HepG2 (cell line): Measurements from ENCODE around the gene STX5. TPM values are rescaled to one million over a fixed set of nuclear protein-coding genes. Genes with fewer than 3 reads are reported as not detected.
A peak's percentile ranks its signal among the peaks of the same experiment; 100 is the strongest.

Experiments used
- AKAP8 ChIP-seq: sonication (generic); formaldehyde crosslinking; IDR thresholded peaks from 2 replicates; pipeline ENCODE4 v1.5.1; 2020; ENCODE audit warnings: mild to moderate bottlenecking, missing genetic modification reagents
- DNMT1 ChIP-seq: sonication (generic); formaldehyde crosslinking; IDR thresholded peaks from 2 replicates; pipeline ENCODE4 v1.5.1; 2020; ENCODE audit warnings: mild to moderate bottlenecking, missing genetic modification reagents
- NFE2 ChIP-seq: sonication (generic); formaldehyde crosslinking; IDR thresholded peaks from 2 replicates; pipeline ENCODE4 v1.4.0; 2020; ENCODE audit warnings: missing genetic modification reagents
- PCBP1 ChIP-seq: fragments of 200-400 bp; formaldehyde crosslinking; IDR thresholded peaks from 2 replicates; pipeline ENCODE4 v1.6.1; 2017; ENCODE audit warnings: mild to moderate bottlenecking, low read depth, low read length, borderline replicate concordance
- RBM39 ChIP-seq: fragments of 200-400 bp; formaldehyde crosslinking; IDR thresholded peaks from one replicate; pipeline ENCODE4 v1.6.1; 2018; ENCODE audit warnings: antibody characterized with exemption, mild to moderate bottlenecking, low read depth, low read length; ENCODE audit not compliant: poor library complexity, severe bottlenecking
- SNAPC5 ChIP-seq: sonication (generic); formaldehyde crosslinking; IDR thresholded peaks from 2 replicates; pipeline ENCODE4 v1.8.1; 2023; ENCODE audit warnings: mild to moderate bottlenecking, missing genetic modification reagents, borderline replicate concordance
- SYNCRIP ChIP-seq: fragments of 200-400 bp; formaldehyde crosslinking; IDR thresholded peaks from 2 replicates; pipeline ENCODE4 v1.6.1; 2018; ENCODE audit warnings: mild to moderate bottlenecking, low read depth, low read length; ENCODE audit not compliant: insufficient read depth
- ZNF329 ChIP-seq: sonication (generic); formaldehyde crosslinking; IDR thresholded peaks from 2 replicates; pipeline ENCODE4 v1.9.0; 2021; ENCODE audit warnings: low read depth, mild to moderate bottlenecking, missing genetic modification reagents
- ZNF773 ChIP-seq: sonication (generic); formaldehyde crosslinking; IDR thresholded peaks from 2 replicates; pipeline ENCODE4 v1.4.0; 2020; ENCODE audit warnings: missing genetic modification reagents, borderline replicate concordance
- ZNF775 ChIP-seq: sonication (generic); formaldehyde crosslinking; IDR thresholded peaks from 2 replicates; pipeline ENCODE4 v1.4.0; 2020; ENCODE audit warnings: missing genetic modification reagents, mild to moderate bottlenecking, moderate library complexity, borderline replicate concordance
- ZNF784 ChIP-seq: sonication (generic); formaldehyde crosslinking; IDR thresholded peaks from 2 replicates; pipeline ENCODE4 v1.5.1; 2020; ENCODE audit warnings: missing genetic modification reagents, mild to moderate bottlenecking, borderline replicate concordance
- ZSCAN21 ChIP-seq: sonication (generic); formaldehyde crosslinking; IDR thresholded peaks from 2 replicates; pipeline ENCODE4 v1.8.0; 2022; ENCODE audit warnings: mild to moderate bottlenecking, missing genetic modification reagents, moderate library complexity, borderline replicate concordance
- polyA plus RNA-seq, 8 experiments: library from polyadenylated mRNA; depleted of rRNA in 3 of 8; stranded (reverse) in 7 of 8; unstranded in 1 of 8; fragments of >200 nt; fragmentation: Illumina TruSeq in 4 of 8; extraction: Trizol in 4 of 8; gene quantifications; 2 replicates each; pipeline versions ENCODE4 v1.2.1 to v1.2.3, GENCODE V29; 2011 to 2016; ENCODE audit warnings: low read depth in 4 of 8, missing spikeins in 1 of 8, mixed read lengths in 1 of 8; ENCODE audit not compliant: insufficient read depth in 1 of 8
- total RNA-seq, 5 experiments: library from RNA; depleted of rRNA; stranded (reverse); fragments of >200 nt; fragmentation: Illumina TruSeq; extraction: Trizol; gene quantifications; 2 replicates each; pipeline ENCODE4 v1.2.3, GENCODE V29; 2016; ENCODE audit warnings: low read depth in 1 of 5
- TF ChIP-seq, protein P1 (sequence below): sonication (generic); formaldehyde crosslinking; IDR thresholded peaks from 2 replicates; pipeline ENCODE4 v1.4.0; 2020; ENCODE audit warnings: mild to moderate bottlenecking, missing genetic modification reagents, borderline replicate concordance
- TF ChIP-seq, protein P2 (sequence below): IDR thresholded peaks from 2 replicates; pipeline ENCODE4 v1.6.1; 2012; ENCODE audit warnings: low read depth, low read length, improper control_type of control experiment
- TF ChIP-seq, protein P3 (sequence below): sonication (generic); formaldehyde crosslinking; conservative IDR thresholded peaks from 2 replicates; pipeline ENCODE4 v1.4.0; 2020; ENCODE audit warnings: missing genetic modification reagents

STX5 gene
- total and polyA plus RNA-seq, 2 of the 13 experiments (the other 11 are each of a cell fraction or from before 2014, with no cell fraction given) = 26.9 to 30.0 TPM

DNA sequence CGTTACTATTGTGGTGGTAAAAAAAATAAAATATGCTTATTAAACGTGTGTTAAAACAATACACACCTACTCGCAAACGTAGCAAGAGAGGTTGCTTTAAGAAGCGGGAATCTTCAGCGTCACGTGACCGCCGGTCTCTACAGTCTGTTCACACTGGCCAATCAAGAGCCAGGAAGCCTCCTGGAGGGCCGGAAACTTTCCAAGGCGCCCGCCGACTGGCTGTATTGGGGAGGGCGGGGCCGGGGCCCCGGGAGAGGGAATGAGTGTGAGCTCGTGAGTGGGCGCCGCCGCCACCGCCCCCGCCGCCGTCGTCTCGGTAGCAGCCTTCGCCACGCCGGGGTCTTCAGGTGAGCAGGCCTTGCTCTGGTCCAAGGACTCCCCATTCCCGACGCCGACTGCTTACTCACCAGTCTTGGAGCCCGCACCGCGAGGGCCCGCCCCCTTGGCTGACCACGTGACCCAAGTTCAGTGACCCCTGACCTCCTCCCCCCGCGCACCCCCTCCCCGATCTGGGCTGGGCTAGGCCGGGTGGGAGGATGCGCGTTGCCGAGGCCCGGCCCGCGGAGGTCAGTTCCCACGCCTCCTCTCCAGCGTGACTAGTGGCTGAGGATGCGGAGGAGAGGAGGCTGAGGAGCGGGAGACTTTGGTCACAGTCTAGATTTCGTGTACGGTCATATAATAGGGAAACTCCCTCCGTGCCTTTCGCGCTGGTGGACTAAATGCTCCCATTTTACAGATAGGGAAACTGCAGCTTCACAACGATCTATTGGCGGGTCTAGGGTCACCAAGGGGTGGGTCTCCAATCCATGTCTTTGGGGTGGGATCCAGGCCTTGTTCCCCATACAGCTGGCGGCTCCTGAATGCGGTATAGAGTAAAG lies 60.5 kb downstream of the STX5 start, which contains the start of gene TAF6L (continued):
- TF ChIP-seq, protein P1, sequence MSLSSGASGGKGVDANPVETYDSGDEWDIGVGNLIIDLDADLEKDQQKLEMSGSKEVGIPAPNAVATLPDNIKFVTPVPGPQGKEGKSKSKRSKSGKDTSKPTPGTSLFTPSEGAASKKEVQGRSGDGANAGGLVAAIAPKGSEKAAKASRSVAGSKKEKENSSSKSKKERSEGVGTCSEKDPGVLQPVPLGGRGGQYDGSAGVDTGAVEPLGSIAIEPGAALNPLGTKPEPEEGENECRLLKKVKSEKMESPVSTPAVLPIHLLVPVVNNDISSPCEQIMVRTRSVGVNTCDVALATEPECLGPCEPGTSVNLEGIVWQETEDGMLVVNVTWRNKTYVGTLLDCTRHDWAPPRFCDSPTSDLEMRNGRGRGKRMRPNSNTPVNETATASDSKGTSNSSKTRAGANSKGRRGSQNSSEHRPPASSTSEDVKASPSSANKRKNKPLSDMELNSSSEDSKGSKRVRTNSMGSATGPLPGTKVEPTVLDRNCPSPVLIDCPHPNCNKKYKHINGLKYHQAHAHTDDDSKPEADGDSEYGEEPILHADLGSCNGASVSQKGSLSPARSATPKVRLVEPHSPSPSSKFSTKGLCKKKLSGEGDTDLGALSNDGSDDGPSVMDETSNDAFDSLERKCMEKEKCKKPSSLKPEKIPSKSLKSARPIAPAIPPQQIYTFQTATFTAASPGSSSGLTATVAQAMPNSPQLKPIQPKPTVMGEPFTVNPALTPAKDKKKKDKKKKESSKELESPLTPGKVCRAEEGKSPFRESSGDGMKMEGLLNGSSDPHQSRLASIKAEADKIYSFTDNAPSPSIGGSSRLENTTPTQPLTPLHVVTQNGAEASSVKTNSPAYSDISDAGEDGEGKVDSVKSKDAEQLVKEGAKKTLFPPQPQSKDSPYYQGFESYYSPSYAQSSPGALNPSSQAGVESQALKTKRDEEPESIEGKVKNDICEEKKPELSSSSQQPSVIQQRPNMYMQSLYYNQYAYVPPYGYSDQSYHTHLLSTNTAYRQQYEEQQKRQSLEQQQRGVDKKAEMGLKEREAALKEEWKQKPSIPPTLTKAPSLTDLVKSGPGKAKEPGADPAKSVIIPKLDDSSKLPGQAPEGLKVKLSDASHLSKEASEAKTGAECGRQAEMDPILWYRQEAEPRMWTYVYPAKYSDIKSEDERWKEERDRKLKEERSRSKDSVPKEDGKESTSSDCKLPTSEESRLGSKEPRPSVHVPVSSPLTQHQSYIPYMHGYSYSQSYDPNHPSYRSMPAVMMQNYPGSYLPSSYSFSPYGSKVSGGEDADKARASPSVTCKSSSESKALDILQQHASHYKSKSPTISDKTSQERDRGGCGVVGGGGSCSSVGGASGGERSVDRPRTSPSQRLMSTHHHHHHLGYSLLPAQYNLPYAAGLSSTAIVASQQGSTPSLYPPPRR (CRISPR knock-in tag) = peak; percentile 52; the same call in 1 of the 2 replicates
- TF ChIP-seq ZNF784 (no peak; the same call in 1 of the 2 replicates), NFE2 (CRISPR knock-in tag) (no peak), ZNF773 (CRISPR knock-in tag) (no peak), SYNCRIP (no peak), AKAP8 (no peak), ZNF775 (CRISPR knock-in tag) (peak; percentile 74; the same call in 1 of the 2 replicates), RBM39 (peak; percentile 72), ZSCAN21 (no peak), PCBP1 (0 out of 2 replicates have a peak, but pooled peaks have one; percentile 74), ZNF329 (no peak; the same call in 1 of the 2 replicates), SNAPC5 (no peak), DNMT1 (CRISPR knock-in tag) (no peak)
- TF ChIP-seq, protein P2, sequence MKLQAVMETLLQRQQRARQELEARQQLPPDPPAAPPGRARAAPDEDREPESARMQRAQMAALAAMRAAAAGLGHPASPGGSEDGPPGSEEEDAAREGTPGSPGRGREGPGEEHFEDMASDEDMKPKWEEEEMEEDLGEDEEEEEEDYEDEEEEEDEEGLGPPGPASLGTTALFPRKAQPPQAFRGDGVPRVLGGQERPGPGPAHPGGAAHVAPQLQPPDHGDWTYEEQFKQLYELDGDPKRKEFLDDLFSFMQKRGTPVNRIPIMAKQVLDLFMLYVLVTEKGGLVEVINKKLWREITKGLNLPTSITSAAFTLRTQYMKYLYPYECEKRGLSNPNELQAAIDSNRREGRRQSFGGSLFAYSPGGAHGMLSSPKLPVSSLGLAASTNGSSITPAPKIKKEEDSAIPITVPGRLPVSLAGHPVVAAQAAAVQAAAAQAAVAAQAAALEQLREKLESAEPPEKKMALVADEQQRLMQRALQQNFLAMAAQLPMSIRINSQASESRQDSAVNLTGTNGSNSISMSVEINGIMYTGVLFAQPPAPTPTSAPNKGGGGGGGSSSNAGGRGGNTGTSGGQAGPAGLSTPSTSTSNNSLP = no peak
- TF ChIP-seq, protein P3, sequence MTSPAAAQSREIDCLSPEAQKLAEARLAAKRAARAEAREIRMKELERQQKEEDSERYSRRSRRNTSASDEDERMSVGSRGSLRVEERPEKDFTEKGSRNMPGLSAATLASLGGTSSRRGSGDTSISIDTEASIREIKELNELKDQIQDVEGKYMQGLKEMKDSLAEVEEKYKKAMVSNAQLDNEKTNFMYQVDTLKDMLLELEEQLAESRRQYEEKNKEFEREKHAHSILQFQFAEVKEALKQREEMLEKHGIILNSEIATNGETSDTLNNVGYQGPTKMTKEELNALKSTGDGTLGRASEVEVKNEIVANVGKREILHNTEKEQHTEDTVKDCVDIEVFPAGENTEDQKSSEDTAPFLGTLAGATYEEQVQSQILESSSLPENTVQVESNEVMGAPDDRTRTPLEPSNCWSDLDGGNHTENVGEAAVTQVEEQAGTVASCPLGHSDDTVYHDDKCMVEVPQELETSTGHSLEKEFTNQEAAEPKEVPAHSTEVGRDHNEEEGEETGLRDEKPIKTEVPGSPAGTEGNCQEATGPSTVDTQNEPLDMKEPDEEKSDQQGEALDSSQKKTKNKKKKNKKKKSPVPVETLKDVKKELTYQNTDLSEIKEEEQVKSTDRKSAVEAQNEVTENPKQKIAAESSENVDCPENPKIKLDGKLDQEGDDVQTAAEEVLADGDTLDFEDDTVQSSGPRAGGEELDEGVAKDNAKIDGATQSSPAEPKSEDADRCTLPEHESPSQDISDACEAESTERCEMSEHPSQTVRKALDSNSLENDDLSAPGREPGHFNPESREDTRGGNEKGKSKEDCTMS (CRISPR knock-in tag) = no peak
